Activated T-helper 1 cell treated with Interleukin-2 at 50 U/mL for 16 hours (primary cell): ENCODE results near the gene ARHGEF39.
A peak's percentile ranks its signal among the peaks of the same experiment; 100 is the strongest.

Source experiments
- DNase-seq: peaks from one replicate; pipeline ENCODE4 v3.0.0-alpha.2; 2020; ENCODE audit warnings: low read depth

ARHGEF39 gene

DNA sequence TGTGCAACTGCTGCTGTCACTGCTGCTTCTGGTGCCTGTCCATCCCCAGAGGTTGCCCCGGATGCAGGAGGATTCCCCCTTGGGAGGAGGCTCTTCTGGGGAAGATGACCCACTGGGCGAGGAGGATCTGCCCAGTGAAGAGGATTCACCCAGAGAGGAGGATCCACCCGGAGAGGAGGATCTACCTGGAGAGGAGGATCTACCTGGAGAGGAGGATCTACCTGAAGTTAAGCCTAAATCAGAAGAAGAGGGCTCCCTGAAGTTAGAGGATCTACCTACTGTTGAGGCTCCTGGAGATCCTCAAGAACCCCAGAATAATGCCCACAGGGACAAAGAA is 9.0 kb upstream of the ARHGEF39 start:
- DNase-seq, result no peak

DNA sequence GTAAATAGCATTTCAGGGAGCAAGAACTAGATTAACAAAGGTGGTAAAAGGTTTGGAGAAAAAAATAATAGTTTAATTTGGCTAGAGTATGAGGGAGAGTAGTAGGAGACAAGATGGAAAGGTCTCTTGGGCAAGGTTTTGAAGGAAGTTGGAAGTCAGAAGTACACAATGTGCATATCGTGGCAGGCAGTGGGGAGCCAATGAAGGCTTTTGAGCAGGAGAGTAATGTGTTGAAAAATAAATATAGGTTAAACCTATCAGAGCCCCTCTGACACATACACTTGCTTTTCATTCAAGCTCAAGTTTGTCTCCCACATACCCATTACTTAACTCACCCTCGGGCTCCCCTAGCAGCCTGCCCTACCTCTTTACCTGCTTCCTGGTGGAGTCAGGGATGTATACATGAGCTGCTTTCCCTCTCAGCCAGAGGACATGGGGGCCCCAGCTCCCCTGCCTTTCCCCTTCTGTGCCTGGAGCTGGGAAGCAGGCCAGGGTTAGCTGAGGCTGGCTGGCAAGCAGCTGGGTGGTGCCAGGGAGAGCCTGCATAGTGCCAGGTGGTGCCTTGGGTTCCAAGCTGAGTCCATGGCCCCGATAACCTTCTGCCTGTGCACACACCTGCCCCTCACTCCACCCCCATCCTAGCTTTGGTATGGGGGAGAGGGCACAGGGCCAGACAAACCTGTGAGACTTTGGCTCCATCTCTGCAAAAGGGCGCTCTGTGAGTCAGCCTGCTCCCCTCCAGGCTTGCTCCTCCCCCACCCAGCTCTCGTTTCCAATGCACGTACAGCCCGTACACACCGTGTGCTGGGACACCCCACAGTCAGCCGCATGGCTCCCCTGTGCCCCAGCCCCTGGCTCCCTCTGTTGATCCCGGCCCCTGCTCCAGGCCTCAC is 8.4 kb upstream of the ARHGEF39 start, which contains the start of gene CA9:
Gene CA9 (plus strand): TSS at position 797 of the 893 bp plus-strand sequence. CDS start 32 bp downstream, at position 829.
- no peak for DNase-seq

DNA sequence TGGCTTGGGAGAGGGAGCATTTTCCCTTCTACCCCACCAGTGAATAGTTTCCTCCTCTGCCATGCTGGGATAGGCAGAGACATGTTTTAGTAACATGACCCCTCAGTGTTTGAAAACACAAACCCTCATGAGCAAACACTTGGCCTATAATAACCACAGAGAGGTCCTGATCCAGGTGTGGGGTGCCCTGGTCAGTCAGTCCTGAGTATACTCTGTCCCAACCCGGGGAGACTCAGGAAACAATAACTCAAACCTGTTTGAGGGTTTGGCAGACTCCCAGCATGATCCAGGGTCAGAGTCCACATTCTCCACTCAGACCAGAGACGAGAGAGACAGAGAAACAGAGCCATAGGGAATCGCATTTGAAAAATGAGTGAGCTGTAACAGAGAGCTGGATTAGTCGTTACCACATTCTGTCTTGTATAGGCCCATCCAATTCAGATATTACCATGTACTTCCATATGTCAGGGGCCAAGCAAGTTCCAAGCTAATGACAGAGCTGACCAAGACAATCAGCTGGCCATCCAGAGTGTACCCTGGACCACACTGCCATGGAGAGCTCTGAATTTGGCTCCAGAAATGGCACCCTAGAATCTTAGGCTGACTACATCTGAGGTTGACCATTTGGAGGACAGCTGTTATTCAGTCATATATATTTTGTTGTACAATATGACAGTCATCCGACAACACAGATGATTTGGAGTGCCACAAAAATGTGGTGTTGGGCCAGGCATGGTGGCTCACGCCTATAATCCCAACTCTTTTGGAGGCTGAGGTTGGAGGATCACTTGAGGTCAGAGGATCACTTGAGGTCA is 4.5 kb upstream of the ARHGEF39 start:
- DNase-seq, result no peak

DNA sequence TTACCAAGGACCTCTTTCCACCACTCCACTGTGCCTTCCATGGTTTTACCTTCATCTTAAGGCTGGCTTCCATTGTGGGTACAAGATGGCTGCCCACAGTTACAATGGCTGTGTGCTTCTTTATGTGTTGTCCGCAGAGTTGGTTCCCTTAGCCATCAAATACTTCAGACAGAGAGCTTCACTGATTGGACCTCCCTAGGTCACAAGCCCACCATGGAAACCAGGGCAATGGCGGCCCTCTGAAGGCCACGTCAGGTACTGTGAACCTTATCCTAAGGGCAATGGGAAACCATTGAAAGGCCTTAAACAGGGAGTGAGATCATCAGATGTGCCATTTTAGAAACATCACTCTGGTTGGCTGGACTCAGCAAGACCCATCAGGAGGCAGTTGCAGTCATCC is 2.9 kb upstream of the ARHGEF39 start:
- DNase-seq, result no peak

DNA sequence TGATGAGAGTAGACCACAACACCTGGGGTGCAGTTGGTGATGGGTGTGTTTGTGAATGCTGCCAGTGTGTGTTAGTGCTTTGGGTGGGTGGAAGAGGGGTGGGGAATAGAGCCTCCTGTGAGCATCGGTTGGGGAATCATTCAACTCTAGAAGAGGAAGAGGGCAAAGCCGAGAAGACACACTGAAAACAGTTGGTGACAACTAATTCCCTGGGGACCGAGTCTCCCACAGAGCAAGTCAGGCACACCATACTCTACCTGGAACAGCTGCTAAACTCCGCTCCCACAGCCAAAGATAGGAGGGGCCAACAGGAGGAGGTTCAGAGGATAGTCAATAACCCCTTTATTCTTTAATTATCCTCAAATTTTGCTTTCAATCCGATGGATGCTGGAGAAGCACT is 1.6 kb upstream of the ARHGEF39 start:
- DNase-seq, result no peak

DNA sequence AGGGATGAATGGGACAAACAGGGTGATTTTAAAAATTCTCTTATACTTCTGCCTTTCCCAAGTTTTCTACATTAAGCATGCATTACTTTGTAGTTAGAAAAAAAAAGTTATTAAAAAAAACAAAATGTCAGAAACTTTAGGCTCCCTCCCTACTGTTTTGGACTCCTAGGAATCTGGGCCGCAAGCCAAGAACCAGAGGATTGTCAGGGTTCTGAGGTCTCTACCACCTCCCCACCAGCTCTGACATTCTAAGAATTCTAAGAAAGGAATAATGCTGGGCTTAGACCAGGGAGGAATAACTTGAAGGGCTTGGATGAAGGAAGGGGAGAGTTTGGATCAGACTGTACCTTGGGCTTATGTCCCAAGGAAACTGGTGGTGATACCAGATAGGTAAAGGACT is 1.1 kb upstream of the ARHGEF39 start:
- no peak for DNase-seq

DNA sequence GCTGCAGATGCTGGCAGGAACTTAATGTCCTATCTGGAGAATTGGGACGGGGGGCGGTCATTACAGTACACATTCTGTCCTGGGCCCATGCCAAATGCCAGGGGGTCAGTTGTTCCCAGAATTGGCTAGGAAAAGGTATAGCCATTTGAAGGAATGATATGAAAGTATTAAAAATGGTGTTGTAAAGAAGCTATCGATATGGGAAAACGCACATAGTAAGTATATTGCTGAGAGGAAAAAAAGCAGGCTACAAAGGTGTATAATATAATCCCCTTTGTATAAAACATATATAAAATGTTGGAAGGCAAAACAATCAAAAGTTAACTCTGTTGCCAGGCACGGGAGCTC is 450 bp upstream of the ARHGEF39 start:
- no peak for DNase-seq

DNA sequence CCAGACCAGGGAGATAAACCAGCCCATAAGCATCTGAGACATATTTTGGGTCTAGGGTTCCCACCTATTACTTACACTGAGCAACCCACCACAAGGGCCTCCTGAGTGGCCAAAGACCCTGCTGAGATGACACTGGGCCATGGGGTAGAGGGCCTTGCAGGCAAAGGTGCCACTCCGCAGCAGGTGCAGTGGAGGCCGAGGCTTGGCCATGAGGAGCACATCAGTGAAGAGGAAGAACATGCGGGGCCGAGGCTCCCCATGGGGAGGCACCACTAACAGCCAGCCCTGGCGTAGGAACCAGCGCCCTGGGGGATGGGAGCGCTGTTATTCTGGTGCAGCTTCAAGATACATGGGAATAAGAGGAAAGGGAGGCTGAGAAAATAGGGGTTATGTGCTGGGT is 2.6 kb downstream of the ARHGEF39 start:
- DNase-seq, result no peak

DNA sequence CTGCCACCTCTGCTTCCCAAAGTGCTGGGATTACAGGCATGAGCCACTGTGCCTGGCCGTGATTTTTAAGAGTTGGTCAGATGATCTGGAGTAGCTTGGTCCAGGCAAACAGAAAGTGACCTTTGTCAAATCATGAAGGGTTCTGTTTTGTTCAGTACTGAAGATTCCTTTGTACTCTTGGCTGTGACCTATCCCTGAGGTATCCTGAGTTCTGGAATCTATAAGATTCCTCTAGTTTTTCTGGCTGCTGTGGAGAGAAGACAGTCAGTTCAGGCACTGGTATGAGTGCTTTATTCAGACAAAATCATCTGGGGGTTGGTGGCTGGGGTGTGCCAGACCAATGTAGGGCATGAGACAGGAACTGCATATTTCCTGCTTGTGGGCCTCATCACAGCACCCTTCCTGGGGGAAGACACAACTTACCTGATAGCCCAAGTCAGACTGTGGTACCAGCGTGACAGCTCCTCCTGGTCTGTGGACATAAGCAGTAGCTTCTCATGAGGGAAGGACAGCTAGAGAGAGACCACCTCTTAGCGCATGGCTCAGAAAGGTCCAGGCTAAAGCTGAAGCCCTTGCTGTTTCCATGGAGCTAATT is 3.1 kb downstream of the ARHGEF39 start:
- DNase-seq, result no peak

DNA sequence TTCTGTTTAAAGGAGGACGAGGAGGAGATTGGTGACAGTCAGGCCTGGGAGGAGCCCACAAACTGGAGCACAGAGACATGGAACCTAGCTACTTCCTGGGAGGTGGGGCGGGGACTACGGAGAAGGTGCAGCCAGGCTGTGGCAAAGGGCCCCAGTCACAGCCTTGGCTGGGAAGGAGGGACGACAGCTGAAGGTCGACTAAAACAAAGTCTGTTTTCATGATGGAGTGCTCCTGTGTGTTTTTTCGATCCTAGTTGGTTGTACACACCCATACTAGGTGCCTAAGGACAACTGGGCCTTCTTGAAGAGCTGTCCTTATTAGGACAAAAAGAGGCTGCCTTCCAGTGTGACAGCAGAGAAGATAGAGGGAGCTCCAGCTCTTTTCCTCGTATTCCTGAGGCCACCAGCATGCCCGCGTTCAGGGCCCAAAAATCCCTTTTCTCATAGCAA is 4.0 kb downstream of the ARHGEF39 start:
- DNase-seq, result no peak

DNA sequence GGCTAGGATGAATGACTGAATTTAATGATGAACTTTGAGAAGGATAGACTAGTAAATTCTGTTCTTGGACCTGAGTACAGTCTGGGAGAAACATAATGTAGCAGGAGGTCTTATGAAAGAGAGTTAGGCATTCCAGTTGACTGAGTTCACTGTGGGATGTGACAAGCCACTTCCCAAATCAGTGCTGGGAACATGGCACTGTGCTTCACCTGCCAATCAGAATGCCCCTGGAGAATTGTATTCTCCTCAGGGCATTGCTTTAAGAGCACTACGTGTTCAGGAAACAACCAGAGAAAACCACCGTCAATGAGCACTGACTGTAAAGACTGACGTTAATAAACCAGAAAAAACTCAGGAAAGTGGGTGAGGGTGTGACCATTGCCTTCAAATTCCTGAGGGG is 5.7 kb downstream of the ARHGEF39 start:
- DNase-seq, result no peak

DNA sequence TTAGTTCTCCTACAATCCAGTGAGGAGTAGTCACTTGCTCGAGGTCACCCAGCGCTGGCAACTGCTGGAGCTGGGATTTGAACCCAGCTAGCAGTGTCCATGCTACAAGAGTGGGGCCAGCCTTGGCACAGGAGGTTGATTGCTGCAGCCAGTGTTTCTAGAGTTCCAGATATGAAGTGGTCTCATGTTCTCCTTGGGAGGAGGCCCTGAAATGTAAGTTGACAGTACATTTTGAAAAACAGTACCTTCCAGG is 6.1 kb downstream of the ARHGEF39 start:
- DNase-seq, result no peak

DNA sequence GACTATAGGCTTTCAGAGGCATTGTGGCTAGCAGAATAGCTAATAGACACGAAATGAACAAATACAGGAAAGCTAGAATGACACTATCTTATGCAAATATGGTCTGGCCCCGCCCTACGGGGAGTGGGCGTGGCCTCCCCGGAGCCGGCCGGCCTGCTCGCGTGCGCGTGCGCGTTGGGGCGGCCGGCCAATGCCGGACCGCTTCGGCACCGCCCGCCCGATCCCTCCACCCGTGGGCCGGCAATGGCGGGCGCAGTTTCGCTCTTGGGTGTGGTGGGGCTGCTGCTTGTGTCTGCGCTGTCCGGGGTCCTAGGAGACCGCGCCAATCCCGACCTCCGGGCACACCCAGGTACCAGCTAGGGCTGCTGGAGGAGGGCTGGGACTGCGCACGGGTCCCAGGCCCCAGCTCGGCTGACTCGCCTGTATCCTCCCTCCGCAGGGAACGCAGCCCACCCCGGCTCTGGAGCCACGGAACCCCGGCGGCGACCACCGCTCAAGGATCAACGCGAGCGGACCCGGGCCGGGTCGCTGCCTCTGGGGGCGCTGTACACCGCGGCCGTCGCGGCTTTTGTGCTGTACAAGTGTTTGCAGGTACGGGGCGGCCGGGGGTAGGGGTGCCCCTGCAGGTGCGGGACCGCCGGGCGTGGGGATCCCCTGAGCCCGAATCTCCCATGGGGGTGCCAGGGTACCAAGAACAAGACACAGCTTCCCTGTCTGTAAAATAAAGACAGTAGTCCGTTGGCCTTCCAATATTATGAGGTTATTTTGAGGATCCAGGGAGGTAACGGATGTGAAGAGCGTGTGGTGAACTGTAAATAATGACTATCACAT is 6.6 kb downstream of the ARHGEF39 start, which contains the start of gene CCDC107:
Gene CCDC107 (plus strand): TSS at position 156 of the 831 bp plus-strand sequence. CDS start 88 bp downstream, at position 244.
- peak; percentile 77 for DNase-seq

DNA sequence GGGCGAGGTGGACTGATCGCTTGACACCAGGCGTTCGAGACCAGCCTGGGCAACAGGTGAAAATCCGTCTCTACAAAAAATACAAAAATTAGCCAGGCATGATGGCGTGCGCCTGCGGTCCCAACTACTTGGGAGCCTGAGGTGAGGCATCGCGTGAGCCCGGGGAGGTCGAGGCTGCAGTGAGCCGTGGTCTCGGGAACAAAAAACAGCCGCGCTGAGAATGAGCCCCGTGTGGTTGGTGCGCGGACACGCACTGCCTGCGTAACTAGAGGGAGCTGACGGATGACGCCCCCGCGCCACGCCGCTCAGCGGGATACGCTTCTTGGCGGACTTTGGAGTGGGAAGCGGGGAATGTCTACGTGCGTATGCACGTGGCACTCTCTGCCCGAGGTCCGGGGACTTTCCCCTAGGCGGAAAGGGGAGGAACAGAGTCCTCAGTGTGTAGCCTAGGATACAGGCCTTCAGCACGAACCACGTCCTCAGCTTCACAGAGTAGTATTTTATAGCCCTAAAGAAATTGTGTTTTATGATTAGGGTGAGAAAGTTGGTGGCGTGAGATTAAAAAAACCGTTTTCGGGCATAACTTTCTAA is 7.4 kb downstream of the ARHGEF39 start, which contains the start of gene RMRP:
Gene RMRP (minus strand): TSS at position 474 of the 591 bp plus-strand sequence.
- DNase-seq, result peak; percentile 68

DNA sequence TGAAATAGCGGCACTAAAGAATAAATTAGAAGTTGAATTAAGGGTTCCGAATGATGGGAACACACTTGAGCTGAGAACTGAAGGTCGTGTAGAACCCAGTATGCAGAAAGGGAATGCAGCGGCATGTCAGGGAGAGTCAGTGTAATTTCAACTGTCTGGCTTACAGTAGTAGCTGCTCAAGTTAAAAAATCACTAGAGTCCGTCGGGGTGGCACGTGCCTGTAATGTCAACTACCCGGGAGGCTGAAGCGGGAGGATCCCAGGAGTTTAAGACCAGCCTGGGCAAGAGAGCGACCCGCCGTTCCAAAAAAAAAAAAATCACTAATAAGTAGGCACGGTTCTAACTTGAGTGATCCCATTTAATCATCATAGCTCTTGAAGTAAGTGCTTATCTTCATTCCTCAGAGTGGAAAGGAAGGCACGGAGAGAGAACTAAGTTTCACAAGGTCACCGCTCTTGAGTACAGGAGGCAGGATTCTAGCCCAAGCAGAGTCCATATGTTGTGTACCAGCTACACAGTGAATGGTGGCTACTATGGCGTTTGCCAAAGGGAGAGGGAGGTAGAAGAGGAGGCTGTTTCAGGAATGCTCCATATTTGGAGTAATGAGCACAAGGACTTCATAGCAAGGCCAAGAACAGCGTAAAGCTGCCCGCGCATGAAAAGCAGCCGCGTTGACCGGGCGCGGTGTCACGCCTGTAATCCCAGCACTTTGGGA is 8.0 kb downstream of the ARHGEF39 start:
- DNase-seq, result no peak

DNA sequence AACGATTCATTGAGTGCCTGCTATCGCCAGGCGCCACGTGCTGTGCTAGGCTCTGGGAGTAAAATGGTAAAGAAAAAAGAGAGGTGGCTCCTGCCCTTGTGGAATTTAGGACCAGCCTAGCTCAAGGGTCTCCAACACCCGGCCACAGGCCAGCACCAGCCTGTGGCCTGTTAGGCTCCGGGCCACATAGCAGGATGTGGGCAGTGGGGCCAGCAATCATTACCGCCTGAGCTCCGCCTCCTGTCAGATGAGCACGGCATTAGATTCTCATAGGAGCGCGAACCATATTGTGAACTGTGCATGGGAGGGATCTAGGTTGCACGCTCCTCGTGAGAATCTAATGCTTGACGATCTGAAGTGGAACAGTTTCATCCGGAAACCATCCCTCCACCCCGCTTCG is 8.6 kb downstream of the ARHGEF39 start:
- DNase-seq, result no peak

DNA sequence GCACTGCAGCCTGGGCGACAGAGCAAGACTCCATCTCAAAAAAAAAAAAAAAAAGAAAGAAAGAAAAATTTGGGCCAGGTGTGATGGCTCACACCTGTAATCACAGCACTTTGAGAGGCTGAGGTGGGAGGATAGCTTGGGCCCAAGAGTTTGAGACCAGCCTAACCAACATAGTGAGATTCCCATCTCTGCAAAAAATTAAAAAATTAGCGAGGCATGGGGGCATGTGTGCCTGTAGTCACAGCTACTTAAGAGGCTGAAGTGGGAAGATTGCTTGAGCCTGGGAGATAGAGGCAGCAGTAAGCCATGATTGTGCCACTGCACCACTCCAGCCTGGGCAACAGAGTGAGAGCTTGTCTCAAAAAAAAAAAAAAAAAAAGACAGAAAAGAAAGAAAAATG is 11.4 kb downstream of the ARHGEF39 start:
- DNase-seq, result no peak

DNA sequence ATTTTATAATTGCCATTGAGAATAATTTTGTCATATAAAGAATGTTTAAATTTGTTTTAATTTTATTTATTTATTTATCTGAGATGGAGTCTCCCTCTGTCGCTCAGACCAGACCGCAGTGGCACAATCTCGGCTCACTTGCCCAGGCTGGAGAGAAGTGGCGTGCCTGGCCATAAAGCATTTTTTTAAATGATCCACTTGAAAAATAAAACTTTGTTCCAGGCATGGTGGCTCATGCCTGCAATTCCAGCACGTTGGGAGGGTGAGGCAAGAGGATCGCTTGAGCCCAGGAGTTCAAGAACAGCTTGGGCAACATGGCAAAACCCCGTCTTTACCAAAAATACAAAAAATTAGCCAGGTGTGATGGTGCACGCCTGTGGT is 12.2 kb downstream of the ARHGEF39 start:
- no peak for DNase-seq

DNA sequence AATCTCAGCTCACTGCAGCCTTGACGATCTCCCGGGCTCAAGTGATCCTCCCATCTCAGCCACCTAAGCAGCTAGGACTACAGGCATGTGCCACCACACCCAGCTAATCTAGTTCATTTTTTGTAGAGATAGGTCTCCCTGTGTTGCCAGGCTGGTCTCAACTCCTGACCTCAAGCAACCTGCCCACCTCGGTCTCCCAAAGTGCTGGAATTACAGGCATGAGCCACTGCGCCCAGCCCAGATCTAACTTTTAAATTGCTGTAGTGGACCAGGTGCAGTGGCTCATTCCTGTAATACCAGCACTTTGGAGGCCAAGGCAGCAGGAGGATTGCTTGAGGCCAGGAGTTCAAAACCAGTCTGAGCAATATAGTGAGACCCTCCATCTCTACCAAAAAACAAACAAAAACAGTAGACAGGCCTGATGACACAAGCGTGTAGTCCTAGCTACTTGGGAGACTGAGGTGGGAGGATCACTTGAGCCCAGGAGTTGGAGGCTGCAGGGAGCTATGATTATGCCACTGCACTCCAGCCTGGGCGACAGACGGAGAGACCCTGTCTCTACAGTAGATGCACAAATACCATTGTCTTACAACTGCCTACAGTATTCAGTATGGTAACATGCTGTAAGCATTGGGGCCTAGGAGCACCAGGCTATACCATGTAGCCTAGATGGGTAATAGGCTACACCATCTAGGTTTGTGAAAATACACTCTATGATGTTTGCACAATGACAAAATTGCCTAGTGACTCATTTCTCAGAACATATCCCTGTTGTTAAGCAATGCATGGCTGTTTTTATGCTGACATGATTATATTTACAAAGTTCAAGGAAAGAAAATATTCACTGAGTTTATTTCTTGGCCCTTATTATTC is 12.8 kb downstream of the ARHGEF39 start:
- no peak for DNase-seq
